ENCODE results near the gene MYH3.

DNA sequence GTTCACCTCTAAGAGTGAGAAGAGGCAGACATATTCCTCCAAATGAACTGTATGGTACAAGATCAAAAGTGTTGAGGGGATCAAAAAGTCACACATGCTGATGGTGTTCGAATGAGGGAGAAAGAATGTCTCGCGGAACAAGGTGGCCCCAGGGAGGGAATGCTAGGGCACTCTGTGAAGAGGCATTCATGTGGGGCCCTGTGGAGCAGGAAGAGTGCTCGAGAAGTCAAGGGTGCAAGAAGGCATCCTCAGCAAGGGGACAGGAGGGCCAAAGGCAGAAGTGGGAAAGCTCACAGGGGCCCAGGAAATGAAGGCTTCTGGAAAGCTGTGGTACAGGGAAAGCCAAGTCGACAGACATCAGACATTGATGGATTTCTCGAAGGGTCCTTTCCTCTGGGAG is 6.1 kb upstream of the MYH3 start:
- TF ChIP-seq, protein P1, sequence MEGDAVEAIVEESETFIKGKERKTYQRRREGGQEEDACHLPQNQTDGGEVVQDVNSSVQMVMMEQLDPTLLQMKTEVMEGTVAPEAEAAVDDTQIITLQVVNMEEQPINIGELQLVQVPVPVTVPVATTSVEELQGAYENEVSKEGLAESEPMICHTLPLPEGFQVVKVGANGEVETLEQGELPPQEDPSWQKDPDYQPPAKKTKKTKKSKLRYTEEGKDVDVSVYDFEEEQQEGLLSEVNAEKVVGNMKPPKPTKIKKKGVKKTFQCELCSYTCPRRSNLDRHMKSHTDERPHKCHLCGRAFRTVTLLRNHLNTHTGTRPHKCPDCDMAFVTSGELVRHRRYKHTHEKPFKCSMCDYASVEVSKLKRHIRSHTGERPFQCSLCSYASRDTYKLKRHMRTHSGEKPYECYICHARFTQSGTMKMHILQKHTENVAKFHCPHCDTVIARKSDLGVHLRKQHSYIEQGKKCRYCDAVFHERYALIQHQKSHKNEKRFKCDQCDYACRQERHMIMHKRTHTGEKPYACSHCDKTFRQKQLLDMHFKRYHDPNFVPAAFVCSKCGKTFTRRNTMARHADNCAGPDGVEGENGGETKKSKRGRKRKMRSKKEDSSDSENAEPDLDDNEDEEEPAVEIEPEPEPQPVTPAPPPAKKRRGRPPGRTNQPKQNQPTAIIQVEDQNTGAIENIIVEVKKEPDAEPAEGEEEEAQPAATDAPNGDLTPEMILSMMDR (IDR thresholded peaks at IDR 0.05) = no peak
- TF ChIP-seq POLR2A (IDR thresholded peaks at IDR 0.05) = no peak

Measured in body of pancreas (tissue), 4 donors.